ENCODE data around the gene MAGI3. TPM values are rescaled to one million over a fixed set of nuclear protein-coding genes. Genes with fewer than 3 reads are reported as not detected.

The MAGI3 gene
- total and polyA plus RNA-seq, 2 of the 13 experiments (the other 11 are each of a cell fraction or from before 2014, with no cell fraction given) = 4.0 to 11.8 TPM

DNA sequence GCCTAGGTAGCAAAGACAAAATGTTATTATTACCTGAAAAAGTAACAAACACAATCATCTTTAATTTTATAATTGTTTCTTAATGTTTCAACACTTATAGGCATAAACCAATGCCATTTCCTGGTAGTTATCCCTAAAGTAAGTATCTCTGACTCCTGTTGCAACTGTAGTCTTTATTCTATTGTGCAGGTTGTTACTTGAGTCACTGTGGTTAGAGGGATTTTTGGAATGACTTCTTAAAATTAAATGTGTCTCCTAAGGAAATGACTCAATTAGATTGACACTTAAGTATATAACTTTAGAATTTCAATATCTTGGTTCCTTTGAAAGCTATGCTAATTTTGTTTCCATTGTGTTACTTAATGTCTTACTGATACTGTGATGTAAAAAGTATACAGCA lies 225.1 kb downstream of the MAGI3 start (continued):
- TF ChIP-seq, protein P1, sequence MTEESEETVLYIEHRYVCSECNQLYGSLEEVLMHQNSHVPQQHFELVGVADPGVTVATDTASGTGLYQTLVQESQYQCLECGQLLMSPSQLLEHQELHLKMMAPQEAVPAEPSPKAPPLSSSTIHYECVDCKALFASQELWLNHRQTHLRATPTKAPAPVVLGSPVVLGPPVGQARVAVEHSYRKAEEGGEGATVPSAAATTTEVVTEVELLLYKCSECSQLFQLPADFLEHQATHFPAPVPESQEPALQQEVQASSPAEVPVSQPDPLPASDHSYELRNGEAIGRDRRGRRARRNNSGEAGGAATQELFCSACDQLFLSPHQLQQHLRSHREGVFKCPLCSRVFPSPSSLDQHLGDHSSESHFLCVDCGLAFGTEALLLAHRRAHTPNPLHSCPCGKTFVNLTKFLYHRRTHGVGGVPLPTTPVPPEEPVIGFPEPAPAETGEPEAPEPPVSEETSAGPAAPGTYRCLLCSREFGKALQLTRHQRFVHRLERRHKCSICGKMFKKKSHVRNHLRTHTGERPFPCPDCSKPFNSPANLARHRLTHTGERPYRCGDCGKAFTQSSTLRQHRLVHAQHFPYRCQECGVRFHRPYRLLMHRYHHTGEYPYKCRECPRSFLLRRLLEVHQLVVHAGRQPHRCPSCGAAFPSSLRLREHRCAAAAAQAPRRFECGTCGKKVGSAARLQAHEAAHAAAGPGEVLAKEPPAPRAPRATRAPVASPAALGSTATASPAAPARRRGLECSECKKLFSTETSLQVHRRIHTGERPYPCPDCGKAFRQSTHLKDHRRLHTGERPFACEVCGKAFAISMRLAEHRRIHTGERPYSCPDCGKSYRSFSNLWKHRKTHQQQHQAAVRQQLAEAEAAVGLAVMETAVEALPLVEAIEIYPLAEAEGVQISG (CRISPR knock-in tag; IDR thresholded peaks at IDR 0.05) = no peak
- no peak for TF ChIP-seq FOXJ3 (CRISPR knock-in tag; IDR thresholded peaks at IDR 0.05; ENCODE audit: borderline replicate concordance)
- TF ChIP-seq TBP (CRISPR knock-in tag; IDR thresholded peaks at IDR 0.05) = no peak

DNA sequence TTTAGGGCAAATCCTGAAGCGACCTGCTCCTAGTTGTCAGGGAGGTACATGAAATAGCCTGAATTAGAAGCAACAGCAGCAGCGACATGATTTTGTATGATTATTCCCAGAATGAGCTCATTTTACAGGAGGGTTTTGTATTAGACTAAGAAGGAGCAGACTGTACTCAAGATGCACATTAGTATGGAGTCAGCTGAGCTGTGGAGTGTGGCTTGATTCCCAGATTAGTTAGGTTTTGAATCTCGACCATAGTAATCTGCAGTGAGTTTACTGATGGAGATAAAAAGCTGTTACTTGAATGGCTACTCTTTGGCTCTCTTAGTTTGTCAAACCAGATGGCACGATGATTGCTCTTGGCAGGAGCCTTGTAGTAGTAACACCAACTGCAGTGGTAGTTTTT lies 225.8 kb downstream of the MAGI3 start:
- FAIRE-seq = no peak
- H3K9ac ChIP-seq (ENCODE audit: insufficient read depth, low read depth, low read length) = no peak overlapping the region
- ChIA-PET POLR2A (no interaction called here), CTCF (ENCODE audit: low intra/inter-chr PET ratio, low total read pairs) (no interaction called here)
- H4K20me1 ChIP-seq (ENCODE audit: insufficient read depth, low read length) = no peaks in the 10 kb centered on the region
- no peak overlapping the region for H2AFZ ChIP-seq (ENCODE audit: low read length)
- H3K4me3 ChIP-seq (replicated peaks in 1 of 3; ENCODE audit: insufficient read depth in 1 of 3, low read depth in 2 of 3, low read length in 3 of 3) = no peak overlapping the region
- H3K4me1 ChIP-seq (ENCODE audit: insufficient read depth, low read length) = no peaks in the 10 kb centered on the region
- DNase-seq (ENCODE audit: low spot score) = no peak
- TF ChIP-seq ZNF746 (CRISPR knock-in tag; IDR thresholded peaks at IDR 0.05) (no peak), ZNF124 (CRISPR knock-in tag; IDR thresholded peaks at IDR 0.05) (no peak), ZSCAN31 (CRISPR knock-in tag; IDR thresholded peaks at IDR 0.05; ENCODE audit: low read depth) (no peak), KDM2A (CRISPR knock-in tag; IDR thresholded peaks at IDR 0.05; ENCODE audit: borderline replicate concordance, low read depth) (no peak), ZNF577 (CRISPR knock-in tag; IDR thresholded peaks at IDR 0.05; ENCODE audit: borderline replicate concordance, low read depth) (no peak), ZNF530 (CRISPR knock-in tag; IDR thresholded peaks at IDR 0.05; ENCODE audit: low read depth) (no peak), ZNF354B (CRISPR knock-in tag; IDR thresholded peaks at IDR 0.05) (no peak), HMG20A (CRISPR knock-in tag; IDR thresholded peaks at IDR 0.05; ENCODE audit: borderline replicate concordance) (no peak), GTF2F1 (IDR thresholded peaks at IDR 0.05; ENCODE audit: low read length) (no peak), NFKB2 (CRISPR knock-in tag; IDR thresholded peaks at IDR 0.05; ENCODE audit: borderline replicate concordance) (no peak), MAFG (CRISPR knock-in tag; IDR thresholded peaks at IDR 0.05) (no peak), ARID2 (CRISPR knock-in tag; IDR thresholded peaks at IDR 0.05; ENCODE audit: borderline replicate concordance) (no peak), ESRRA (CRISPR knock-in tag; IDR thresholded peaks at IDR 0.05; ENCODE audit: low read depth) (no peak), ZBTB8A (CRISPR knock-in tag; IDR thresholded peaks at IDR 0.05; ENCODE audit: borderline replicate concordance, low read depth) (no peak), NR2C2 (CRISPR knock-in tag; IDR thresholded peaks at IDR 0.05; ENCODE audit: borderline replicate concordance) (no peak), SUZ12 (IDR thresholded peaks at IDR 0.05; ENCODE audit: low read depth, low read length) (no peak), ZNF343 (CRISPR knock-in tag; IDR thresholded peaks at IDR 0.05) (no peak)
- TF ChIP-seq, protein P2, sequence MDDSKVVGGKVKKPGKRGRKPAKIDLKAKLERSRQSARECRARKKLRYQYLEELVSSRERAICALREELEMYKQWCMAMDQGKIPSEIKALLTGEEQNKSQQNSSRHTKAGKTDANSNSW (CRISPR knock-in tag; IDR thresholded peaks at IDR 0.05; ENCODE audit: borderline replicate concordance) = no peak
- TF ChIP-seq, protein P3, sequence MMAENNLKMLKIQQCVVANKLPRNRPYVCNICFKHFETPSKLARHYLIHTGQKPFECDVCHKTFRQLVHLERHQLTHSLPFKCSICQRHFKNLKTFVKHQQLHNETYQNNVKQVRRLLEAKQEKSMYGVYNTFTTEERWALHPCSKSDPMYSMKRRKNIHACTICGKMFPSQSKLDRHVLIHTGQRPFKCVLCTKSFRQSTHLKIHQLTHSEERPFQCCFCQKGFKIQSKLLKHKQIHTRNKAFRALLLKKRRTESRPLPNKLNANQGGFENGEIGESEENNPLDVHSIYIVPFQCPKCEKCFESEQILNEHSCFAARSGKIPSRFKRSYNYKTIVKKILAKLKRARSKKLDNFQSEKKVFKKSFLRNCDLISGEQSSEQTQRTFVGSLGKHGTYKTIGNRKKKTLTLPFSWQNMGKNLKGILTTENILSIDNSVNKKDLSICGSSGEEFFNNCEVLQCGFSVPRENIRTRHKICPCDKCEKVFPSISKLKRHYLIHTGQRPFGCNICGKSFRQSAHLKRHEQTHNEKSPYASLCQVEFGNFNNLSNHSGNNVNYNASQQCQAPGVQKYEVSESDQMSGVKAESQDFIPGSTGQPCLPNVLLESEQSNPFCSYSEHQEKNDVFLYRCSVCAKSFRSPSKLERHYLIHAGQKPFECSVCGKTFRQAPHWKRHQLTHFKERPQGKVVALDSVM (CRISPR knock-in tag; IDR thresholded peaks at IDR 0.05) = no peak
- no peak for ATAC-seq
- H3K79me2 ChIP-seq (ENCODE audit: insufficient read depth, low read length) = no peaks in the 10 kb centered on the region
- no peaks in the 10 kb centered on the region for H3K9me3 ChIP-seq (ENCODE audit: low read length)
- H3K36me3 ChIP-seq (replicated peaks in 1 of 2; ENCODE audit: control insufficient read depth in 1 of 2, insufficient read depth in 2 of 2, low read length in 2 of 2) = peaks cover 0 to 5% of the 10 kb centered on the region in 2 experiments; a peak in 1 of 5 replicates
- 94% methylated on average over 4 of the region's 4 CpGs for WGBS (ENCODE audit: low lambda C conversion rate)
- intact Hi-C loops (cut with micrococcal nuclease; ENCODE audit: unreplicated experiment) = no loop called here
- no TSS peak for BruUV-seq (replicated peaks)
- no peak overlapping the region for H3K4me2 ChIP-seq (ENCODE audit: low read depth, low read length)
- H3K27me3 ChIP-seq (ENCODE audit: control insufficient read depth in 1 of 2, insufficient read depth in 2 of 2, low read length in 2 of 2) = no peaks in the 10 kb centered on the region
- in situ Hi-C loops (cut with HindIII; ENCODE audit: extremely low pct_ligation_motif_present, low pct_unique_long_range_greater_than_20kb) = no loop called here
- no peak overlapping the region for H3K27ac ChIP-seq (ENCODE audit: extremely low read length, insufficient read depth, low read length)
